Stimulated activated CD4-positive, alpha-beta T cell treated with anti-CD3 and anti-CD28 coated beads, TNF-alpha, amount 100 ng/mL, for 4 hours (primary cell): ENCODE data around the gene FBXO39.
"Not testable (repeated sequence)": the region's sequence is repeated elsewhere in the genome, so short reads cannot be mapped to it uniquely, and the experiment has no call there.

ENCODE experiments used
- DNase-seq, 3 experiments: peaks; one replicate each; pipeline ENCODE4 v3.0.0-alpha.2; 2020; ENCODE audit warnings: low read depth in 3 of 3

Gene FBXO39

GRCh38 chr17:6789146-6789545 lies 13.1 kb downstream of the FBXO39 start:
- no peak for DNase-seq

DNA sequence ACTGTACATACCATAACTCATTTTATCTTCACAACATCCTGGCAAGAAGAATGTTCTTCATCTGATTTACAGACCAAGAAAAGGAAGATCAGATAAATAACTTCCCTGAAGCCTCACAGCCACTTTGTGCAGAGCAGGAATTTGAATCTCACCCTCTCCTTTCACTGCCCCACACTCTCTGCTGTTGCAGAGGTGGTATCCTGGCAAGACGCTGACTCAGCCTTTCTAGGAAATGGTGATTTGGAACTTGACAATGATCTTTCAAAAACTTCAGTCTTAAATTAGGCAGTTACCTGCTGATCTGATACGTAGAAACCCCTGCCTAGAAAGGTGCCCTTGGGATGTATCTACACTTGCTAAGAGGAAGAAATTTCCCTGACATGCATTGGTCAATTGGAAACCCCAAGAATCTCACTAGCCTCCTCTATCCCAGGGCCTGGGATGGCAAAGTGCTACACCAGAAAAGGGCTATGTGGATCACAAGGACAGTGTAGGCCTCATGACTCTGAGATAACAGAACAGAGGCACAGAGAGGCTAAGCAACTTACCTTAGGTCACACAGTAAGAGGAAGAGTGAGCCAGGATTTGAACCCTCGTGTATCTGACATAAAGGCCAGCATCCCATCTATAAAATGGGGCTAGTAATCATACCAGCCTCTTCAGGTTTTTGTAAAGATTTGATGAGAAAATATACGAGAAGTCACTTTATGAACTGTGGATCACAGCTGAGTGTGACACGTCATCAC lies 17.9 kb downstream of the FBXO39 start:
- no peak for DNase-seq

DNA sequence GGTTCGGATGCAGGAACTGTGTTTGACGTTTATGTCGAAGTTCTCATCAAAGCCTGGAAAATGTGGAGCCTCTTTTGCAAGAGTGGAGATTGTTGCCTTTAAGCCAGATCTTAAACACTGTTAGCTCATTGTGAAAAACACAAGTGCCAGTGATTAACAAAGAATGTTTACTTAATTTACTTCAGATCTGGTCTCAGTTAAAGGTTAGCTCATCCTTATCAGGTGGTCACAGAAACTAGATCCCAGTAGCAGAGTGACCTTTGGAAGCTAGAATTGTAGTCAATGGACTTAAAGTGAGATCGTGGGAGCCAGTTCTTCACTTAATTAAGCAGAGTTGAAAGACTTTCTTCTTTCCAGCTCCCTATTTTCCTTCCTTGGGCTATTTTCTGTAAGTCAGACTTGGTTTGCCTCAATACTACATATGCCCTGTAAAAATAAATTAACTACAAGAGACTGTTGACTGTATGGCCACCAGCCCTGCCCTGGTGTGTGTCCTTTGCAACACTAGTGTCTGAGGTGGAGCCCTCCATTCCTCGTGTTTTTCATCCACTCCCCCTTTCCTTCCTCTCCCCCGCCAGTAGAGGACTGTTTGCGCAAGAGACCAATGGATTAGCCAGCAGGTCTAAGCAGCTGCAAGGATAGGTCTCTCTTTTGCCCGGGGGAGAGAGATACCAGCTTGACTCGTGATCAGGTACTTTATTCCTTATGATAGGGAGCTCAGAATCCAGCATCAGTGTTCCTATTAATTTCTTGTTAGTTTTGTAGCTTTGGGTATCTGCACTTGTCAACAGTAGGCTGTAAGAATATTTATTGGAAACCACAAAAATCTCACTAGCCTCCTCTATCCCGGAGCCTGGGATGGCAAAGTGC lies 20.2 kb downstream of the FBXO39 start:
- no peak for DNase-seq

DNA sequence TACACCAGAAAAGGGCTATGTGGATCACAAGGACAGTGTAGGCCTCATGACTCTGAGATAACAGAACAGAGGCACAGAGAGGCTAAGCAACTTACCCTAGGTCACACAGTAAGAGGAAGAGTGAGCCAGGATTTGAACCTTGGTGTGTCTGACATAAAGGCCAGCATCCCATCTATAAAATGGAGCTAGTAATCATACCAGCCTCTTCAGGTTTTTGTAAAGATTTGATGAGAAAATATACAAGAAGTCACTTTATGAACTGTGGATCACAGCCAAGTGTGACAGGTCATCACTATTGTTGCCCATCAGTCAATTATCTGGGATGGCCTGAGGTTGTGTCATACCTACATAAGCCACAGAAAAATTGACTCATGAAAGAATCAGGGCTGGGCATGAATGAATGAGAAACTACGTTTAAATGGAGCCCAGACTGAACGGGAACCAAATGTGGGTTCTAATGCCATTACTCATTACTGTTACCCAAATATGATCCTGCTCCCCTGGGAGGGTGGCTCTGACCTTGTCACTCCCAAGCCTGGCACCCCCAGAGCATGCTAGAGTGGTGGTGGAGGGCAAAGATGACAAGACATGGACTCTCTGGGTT lies 21.0 kb downstream of the FBXO39 start:
- no peak for DNase-seq

DNA sequence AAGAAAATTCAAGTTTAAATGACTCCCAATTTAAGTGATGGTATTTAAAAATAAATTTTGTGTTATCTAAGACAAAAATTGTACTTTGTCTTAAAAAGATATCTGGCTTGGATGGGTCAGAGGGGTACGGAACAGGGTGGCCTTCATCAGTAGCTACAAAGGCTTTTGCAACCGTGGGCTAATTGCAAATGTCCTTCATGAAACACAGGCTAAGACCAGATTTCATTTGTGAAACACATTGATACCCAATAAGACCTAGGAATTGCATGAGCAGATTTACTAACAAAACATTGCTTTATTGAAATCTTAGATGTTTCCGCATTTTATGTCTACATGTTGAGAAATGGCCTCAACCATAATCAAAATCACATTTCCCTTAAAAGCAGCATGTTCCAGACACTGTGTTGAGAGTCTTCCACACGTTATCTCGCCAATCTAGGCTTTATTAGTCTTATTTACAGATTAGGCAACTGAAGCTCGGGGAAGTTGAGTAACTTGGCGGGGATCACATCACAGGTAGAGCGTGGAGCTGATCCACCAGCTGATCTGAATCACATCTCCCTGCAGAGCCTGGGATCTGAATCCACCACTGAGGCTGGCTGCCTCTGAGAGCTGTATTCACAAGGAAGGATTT lies 21.8 kb downstream of the FBXO39 start:
- no peak for DNase-seq

GRCh38 chr17:6799738-6800137 lies 23.7 kb downstream of the FBXO39 start:
- DNase-seq = no peak

DNA sequence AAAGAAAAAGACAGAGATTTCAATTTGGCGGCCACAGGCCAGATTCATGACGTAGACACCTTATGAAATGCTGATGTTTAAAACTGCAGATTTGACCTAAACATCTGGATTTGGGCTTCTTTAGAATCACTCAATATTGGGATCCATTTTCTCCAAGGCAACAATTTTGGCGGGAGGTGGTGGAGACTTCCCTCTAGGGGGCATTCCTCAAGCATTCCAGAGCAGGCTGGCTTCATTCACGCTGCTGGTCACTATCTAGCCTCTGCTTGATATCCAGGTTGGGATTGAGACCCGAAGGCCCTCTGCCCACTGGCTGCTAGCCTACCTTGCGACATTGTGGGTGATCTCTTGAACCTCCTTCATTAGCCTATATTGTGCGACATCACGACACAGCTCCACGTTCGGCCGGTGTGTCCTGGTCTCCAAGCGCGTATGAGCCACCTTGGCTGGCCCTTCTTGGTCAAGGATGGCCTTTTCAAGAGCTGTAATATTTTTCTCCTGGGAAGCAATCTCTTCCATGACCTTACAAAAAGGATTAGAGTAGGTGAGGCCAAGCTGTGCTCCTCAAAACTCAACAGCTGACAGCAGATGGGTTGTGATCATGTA lies 24.5 kb downstream of the FBXO39 start:
- peak in 1 of 3 experiments; percentile 4 for DNase-seq

- no peak for DNase-seq
Observed at GRCh38 chr17:6811510-6811909, 35.5 kb downstream of the FBXO39 start.

DNA sequence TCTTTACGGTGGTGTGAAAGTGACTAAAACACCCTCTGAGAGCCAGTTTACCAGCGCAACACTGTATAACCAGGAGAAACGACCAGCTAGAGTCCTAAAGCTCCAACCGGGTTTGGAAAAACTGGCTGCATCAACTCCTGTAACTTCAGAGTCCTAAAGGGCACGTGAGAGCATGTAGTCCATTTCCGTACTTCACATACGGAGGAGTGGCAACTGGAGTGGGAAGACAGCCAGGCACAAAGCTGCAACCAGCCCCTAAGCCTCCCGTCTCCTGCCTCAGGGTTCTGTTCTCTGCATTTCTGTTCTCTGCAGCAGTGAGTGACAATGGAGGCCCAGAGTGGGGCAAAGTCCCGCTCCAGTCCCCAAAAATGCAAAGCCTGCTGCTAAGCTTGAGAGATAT lies 36.3 kb downstream of the FBXO39 start:
- DNase-seq = no peak

GRCh38 chr17:6815775-6816174 lies 39.8 kb downstream of the FBXO39 start:
- DNase-seq = no peak

DNA sequence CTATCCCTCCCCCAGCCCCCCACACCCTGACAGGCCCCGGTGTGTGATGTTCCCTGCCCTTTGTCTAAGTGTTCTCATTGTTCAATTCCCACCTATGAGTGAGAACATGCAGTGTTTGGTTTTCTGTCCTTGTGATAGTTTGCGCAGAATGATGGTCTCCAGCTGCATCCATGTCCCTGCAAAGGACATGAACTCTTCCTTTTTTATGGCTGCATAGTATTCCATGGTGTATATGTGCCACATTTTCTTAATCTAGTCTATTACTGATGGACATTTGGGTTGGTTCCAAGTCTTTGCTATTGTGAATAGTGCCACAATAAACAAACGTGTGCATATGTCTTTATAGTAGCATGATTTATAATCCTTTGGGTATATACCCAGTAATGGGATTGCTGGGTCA lies 40.4 kb downstream of the FBXO39 start:
- DNase-seq = not testable (repeated sequence)

- DNase-seq = no peak
Observed at GRCh38 chr17:6818938-6819337, 42.9 kb downstream of the FBXO39 start.

GRCh38 chr17:6823011-6823442 lies 47.0 kb downstream of the FBXO39 start:
- DNase-seq = no peak

GRCh38 chr17:6830383-6830986 lies 54.5 kb downstream of the FBXO39 start:
- no peak for DNase-seq

DNA sequence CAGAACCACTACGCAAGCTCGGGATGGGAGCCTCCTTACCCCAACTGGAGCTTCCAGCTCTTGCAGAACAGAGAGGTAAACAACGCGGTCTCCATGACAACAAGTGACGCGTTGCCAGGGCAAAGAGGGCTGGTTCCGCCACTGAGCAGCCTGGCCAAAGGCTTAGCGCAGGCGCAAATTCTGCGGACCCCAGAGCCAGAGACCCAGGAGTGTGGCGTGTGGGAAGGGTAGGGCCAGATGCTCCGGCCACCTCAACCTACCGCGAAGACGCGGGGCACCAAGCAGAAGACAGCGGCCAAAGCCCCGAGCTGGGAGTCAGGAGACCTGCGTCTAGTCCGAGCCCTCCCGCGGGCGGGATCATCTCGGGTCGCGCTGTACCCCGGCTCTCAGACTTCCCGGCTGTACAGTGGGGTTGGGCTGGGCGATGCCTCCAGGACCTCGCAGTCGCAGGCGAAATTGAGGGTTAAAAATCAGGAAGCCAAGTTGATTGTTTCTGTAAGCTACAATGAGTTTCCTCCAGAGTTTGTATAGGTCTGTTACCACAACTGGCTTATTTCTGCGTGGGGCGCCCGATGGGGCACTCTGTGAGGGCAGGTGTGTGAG lies 55.7 kb downstream of the FBXO39 start, which contains the start of gene TEKT1:
Gene TEKT1 (minus strand): TSS at position 69 of the 603 bp plus-strand sequence. CDS start 1,353 bp downstream, outside the sequence.
- DNase-seq = peak in 2 of 3 experiments; percentile 29 to 35
